HepG2 (cell line): ENCODE measurements around the gene NPHS1. TPM values are rescaled to one million over a fixed set of nuclear protein-coding genes. Genes with fewer than 3 reads are reported as not detected.

Source experiments
- MYNN ChIP-seq: sonication (generic); formaldehyde crosslinking; IDR thresholded peaks from 2 replicates; pipeline ENCODE4 v1.4.0; 2020; ENCODE audit warnings: mild to moderate bottlenecking, low read depth, missing genetic modification reagents
- REL ChIP-seq: sonication (generic); formaldehyde crosslinking; conservative IDR thresholded peaks from 2 replicates; pipeline ENCODE4 v1.8.0; 2022; ENCODE audit warnings: mild to moderate bottlenecking, missing genetic modification reagents, moderate library complexity
- RXRA ChIP-seq: sonication (generic); formaldehyde crosslinking; IDR thresholded peaks from 2 replicates; pipeline ENCODE4 v1.5.1; 2020; ENCODE audit warnings: missing genetic modification reagents
- SCMH1 ChIP-seq: sonication (generic); formaldehyde crosslinking; IDR thresholded peaks from 2 replicates; pipeline ENCODE4 v1.9.0; 2021; ENCODE audit warnings: missing genetic modification reagents, mild to moderate bottlenecking, borderline replicate concordance
- SNAPC2 ChIP-seq: sonication (generic); formaldehyde crosslinking; IDR thresholded peaks from 2 replicates; pipeline ENCODE4 v1.8.1; 2022; ENCODE audit warnings: mild to moderate bottlenecking, missing genetic modification reagents
- SOX5 ChIP-seq: IDR thresholded peaks from 2 replicates; pipeline ENCODE4 v1.6.1; 2016; ENCODE audit warnings: borderline replicate concordance
- SOX6 ChIP-seq, 2 experiments: fragments of 450-650 bp in 1 of 2; sonication (generic) in 1 of 2; formaldehyde crosslinking in 1 of 2; IDR thresholded peaks; 2 replicates each; pipeline versions ENCODE4 v1.4.0 to v1.6.1; 2017 to 2020; ENCODE audit warnings: antibody characterized with exemption in 1 of 2, mild to moderate bottlenecking in 1 of 2, missing genetic modification reagents in 1 of 2
- SPEN ChIP-seq: sonication (generic); formaldehyde crosslinking; IDR thresholded peaks from 2 replicates; pipeline ENCODE4 v1.5.1; 2020; ENCODE audit warnings: low read depth, mild to moderate bottlenecking, missing genetic modification reagents
- ZFY ChIP-seq: sonication (generic); formaldehyde crosslinking; IDR thresholded peaks from 2 replicates; pipeline ENCODE4 v1.4.0; 2020; ENCODE audit warnings: missing genetic modification reagents
- ZKSCAN8 ChIP-seq: IDR thresholded peaks from 2 replicates; pipeline ENCODE4 v1.6.1; 2016; ENCODE audit warnings: borderline replicate concordance, missing genetic modification reagents, missing compliant biosample characterization
- ZNF234 ChIP-seq: sonication (generic); formaldehyde crosslinking; conservative IDR thresholded peaks from 2 replicates; pipeline ENCODE4 v1.5.1; 2020; ENCODE audit warnings: mild to moderate bottlenecking, missing genetic modification reagents
- ZNF326 ChIP-seq: sonication (generic); formaldehyde crosslinking; IDR thresholded peaks from 2 replicates; pipeline ENCODE4 v1.4.0; 2020; ENCODE audit warnings: missing genetic modification reagents, borderline replicate concordance
- ZNF761 ChIP-seq: sonication (generic); formaldehyde crosslinking; conservative IDR thresholded peaks from 2 replicates; pipeline ENCODE4 v1.4.0; 2020; ENCODE audit warnings: mild to moderate bottlenecking, missing genetic modification reagents
- ZNF773 ChIP-seq: sonication (generic); formaldehyde crosslinking; IDR thresholded peaks from 2 replicates; pipeline ENCODE4 v1.4.0; 2020; ENCODE audit warnings: missing genetic modification reagents, borderline replicate concordance
- ZNF883 ChIP-seq: sonication (generic); formaldehyde crosslinking; IDR thresholded peaks from 2 replicates; pipeline ENCODE4 v1.5.1; 2020; ENCODE audit warnings: mild to moderate bottlenecking, missing genetic modification reagents; ENCODE audit errors: not compliant biosample characterization
- polyA plus RNA-seq, 8 experiments: library from polyadenylated mRNA; depleted of rRNA in 3 of 8; stranded (reverse) in 7 of 8; unstranded in 1 of 8; fragments of >200 nt; fragmentation: Illumina TruSeq in 4 of 8; extraction: Trizol in 4 of 8; gene quantifications; 2 replicates each; pipeline versions ENCODE4 v1.2.1 to v1.2.3, GENCODE V29; 2011 to 2016; ENCODE audit warnings: low read depth in 4 of 8, missing spikeins in 1 of 8, mixed read lengths in 1 of 8; ENCODE audit not compliant: insufficient read depth in 1 of 8
- total RNA-seq, 5 experiments: library from RNA; depleted of rRNA; stranded (reverse); fragments of >200 nt; fragmentation: Illumina TruSeq; extraction: Trizol; gene quantifications; 2 replicates each; pipeline ENCODE4 v1.2.3, GENCODE V29; 2016; ENCODE audit warnings: low read depth in 1 of 5
- TF ChIP-seq, protein P1 (sequence below): sonication (generic); formaldehyde crosslinking; IDR thresholded peaks from 2 replicates; pipeline ENCODE4 v1.4.0; 2020; ENCODE audit warnings: missing genetic modification reagents
- TF ChIP-seq, protein P2 (sequence below): sonication (generic); formaldehyde crosslinking; conservative IDR thresholded peaks from 2 replicates; pipeline ENCODE4 v1.8.1; 2023; ENCODE audit warnings: missing genetic modification reagents
- TF ChIP-seq, protein P3 (sequence below): sonication (generic); formaldehyde crosslinking; IDR thresholded peaks from 2 replicates; pipeline ENCODE4 v1.8.0; 2022; ENCODE audit warnings: mild to moderate bottlenecking, missing genetic modification reagents; ENCODE audit not compliant: insufficient replicate concordance
- TF ChIP-seq, protein P4 (sequence below): sonication (generic); formaldehyde crosslinking; IDR thresholded peaks from 2 replicates; pipeline ENCODE4 v1.4.0; 2020; ENCODE audit warnings: missing genetic modification reagents, mild to moderate bottlenecking, borderline replicate concordance
- TF ChIP-seq, protein P5 (sequence below): sonication (generic); formaldehyde crosslinking; IDR thresholded peaks from 2 replicates; pipeline ENCODE4 v1.8.1; 2023; ENCODE audit warnings: mild to moderate bottlenecking, inconsistent platforms, moderate library complexity, missing genetic modification reagents, borderline replicate concordance

Gene NPHS1
- total and polyA plus RNA-seq, 2 of the 13 experiments (the other 11 are each of a cell fraction or from before 2014, with no cell fraction given) = not detected

DNA sequence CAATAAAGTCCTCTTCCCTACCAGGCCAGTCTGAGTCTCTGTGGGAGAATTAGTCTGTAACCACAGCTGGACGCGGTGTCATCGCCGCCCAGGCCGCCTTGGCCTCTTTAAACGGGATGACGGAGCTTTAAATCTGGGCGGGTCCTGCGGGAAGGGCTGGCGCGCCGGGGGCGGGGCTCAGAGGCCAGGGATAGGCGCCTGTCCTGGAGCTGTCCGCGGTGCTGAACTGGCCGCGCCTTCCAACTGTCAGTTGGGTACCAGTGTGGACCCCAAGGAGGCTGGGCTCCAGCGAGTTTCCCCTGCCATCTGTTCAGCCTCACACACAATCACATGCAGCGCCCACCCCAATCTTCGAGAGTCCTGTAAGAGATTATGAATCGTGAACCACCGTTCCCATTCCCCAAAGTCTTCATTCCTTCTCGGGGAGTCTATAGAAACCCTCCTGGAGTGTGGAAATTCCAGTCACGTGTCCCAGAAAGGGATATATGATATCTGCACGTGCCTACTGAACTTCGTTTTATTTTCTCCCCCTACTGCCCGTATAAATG lies 27.5 kb upstream of the NPHS1 start (continued):
- TF ChIP-seq, protein P1, sequence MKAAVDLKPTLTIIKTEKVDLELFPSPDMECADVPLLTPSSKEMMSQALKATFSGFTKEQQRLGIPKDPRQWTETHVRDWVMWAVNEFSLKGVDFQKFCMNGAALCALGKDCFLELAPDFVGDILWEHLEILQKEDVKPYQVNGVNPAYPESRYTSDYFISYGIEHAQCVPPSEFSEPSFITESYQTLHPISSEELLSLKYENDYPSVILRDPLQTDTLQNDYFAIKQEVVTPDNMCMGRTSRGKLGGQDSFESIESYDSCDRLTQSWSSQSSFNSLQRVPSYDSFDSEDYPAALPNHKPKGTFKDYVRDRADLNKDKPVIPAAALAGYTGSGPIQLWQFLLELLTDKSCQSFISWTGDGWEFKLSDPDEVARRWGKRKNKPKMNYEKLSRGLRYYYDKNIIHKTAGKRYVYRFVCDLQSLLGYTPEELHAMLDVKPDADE = 0 out of 2 replicates have a peak, but pooled peaks have one; percentile 38
- TF ChIP-seq RXRA (CRISPR knock-in tag) (peak; percentile 46; the same call in 1 of the 2 replicates), REL (CRISPR knock-in tag) (no peak), SCMH1 (CRISPR knock-in tag) (no peak), ZFY (CRISPR knock-in tag) (peak; percentile 52), ZNF761 (peak; percentile 72; the same call in 1 of the 2 replicates), SPEN (CRISPR knock-in tag) (peak; percentile 72), ZNF326 (CRISPR knock-in tag) (no peak), ZNF883 (peak; percentile 94), SOX6 (IDR thresholded peaks at IDR 0.05) (no peak), SOX6 (CRISPR knock-in tag; IDR thresholded peaks at IDR 0.05) (peak; percentile 52), ZNF773 (CRISPR knock-in tag) (peak; percentile 89; the same call in 1 of the 2 replicates), MYNN (peak; percentile 91), ZKSCAN8 (CRISPR knock-in tag) (0 out of 2 replicates have a peak, but pooled peaks have one; percentile 42), SNAPC2 (CRISPR knock-in tag) (peak; percentile 79; the same call in 1 of the 2 replicates), ZNF234 (CRISPR knock-in tag) (no peak), SOX5 (CRISPR knock-in tag) (peak; percentile 64; the same call in 1 of the 2 replicates)
- TF ChIP-seq, protein P2, sequence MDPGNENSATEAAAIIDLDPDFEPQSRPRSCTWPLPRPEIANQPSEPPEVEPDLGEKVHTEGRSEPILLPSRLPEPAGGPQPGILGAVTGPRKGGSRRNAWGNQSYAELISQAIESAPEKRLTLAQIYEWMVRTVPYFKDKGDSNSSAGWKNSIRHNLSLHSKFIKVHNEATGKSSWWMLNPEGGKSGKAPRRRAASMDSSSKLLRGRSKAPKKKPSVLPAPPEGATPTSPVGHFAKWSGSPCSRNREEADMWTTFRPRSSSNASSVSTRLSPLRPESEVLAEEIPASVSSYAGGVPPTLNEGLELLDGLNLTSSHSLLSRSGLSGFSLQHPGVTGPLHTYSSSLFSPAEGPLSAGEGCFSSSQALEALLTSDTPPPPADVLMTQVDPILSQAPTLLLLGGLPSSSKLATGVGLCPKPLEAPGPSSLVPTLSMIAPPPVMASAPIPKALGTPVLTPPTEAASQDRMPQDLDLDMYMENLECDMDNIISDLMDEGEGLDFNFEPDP = 0 out of 2 replicates have a peak, but pooled peaks have one; percentile 37
- TF ChIP-seq, protein P3, sequence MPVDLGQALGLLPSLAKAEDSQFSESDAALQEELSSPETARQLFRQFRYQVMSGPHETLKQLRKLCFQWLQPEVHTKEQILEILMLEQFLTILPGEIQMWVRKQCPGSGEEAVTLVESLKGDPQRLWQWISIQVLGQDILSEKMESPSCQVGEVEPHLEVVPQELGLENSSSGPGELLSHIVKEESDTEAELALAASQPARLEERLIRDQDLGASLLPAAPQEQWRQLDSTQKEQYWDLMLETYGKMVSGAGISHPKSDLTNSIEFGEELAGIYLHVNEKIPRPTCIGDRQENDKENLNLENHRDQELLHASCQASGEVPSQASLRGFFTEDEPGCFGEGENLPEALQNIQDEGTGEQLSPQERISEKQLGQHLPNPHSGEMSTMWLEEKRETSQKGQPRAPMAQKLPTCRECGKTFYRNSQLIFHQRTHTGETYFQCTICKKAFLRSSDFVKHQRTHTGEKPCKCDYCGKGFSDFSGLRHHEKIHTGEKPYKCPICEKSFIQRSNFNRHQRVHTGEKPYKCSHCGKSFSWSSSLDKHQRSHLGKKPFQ (CRISPR knock-in tag) = peak; percentile 56
- TF ChIP-seq, protein P4, sequence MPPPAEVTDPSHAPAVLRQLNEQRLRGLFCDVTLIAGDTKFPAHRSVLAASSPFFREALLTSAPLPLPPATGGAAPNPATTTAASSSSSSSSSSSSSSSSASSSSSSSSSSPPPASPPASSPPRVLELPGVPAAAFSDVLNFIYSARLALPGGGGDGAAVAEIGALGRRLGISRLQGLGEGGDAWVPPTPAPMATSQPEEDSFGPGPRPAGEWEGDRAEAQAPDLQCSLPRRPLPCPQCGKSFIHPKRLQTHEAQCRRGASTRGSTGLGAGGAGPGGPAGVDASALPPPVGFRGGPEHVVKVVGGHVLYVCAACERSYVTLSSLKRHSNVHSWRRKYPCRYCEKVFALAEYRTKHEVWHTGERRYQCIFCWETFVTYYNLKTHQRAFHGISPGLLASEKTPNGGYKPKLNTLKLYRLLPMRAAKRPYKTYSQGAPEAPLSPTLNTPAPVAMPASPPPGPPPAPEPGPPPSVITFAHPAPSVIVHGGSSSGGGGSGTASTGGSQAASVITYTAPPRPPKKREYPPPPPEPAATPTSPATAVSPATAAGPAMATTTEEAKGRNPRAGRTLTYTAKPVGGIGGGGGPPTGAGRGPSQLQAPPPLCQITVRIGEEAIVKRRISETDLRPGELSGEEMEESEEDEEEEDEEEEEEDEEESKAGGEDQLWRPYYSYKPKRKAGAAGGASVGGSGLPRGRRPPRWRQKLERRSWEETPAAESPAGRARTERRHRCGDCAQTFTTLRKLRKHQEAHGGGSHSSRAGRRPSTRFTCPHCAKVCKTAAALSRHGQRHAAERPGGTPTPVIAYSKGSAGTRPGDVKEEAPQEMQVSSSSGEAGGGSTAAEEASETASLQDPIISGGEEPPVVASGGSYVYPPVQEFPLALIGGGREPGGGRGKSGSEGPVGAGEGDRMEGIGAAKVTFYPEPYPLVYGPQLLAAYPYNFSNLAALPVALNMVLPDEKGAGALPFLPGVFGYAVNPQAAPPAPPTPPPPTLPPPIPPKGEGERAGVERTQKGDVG (CRISPR knock-in tag) = 0 out of 2 replicates have a peak, but pooled peaks have one; percentile 39
- TF ChIP-seq, protein P5, sequence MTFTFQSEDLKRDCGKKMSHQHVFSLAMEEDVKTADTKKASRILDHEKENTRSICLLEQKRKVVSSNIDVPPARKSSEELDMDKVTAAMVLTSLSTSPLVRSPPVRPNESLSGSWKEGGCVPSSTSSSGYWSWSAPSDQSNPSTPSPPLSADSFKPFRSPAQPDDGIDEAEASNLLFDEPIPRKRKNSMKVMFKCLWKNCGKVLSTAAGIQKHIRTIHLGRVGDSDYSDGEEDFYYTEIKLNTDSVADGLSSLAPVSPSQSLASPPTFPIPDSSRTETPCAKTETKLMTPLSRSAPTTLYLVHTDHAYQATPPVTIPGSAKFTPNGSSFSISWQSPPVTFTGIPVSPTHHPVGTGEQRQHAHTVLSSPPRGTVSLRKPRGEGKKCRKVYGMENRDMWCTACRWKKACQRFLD = peak; percentile 79; the same call in 1 of the 2 replicates
